Gastroesophageal sphincter (tissue), 3 donors: ENCODE results near the gene AKT3.

Source experiments
- EP300 ChIP-seq: sonication (generic); formaldehyde crosslinking; IDR thresholded peaks from one replicate; pipeline ENCODE4 v1.6.1; 2017; ENCODE audit warnings: antibody characterized with exemption, mild to moderate bottlenecking
- POLR2AphosphoS5 ChIP-seq: sonication (generic); formaldehyde crosslinking; IDR thresholded peaks from one replicate; pipeline ENCODE4 v1.6.1; 2017; ENCODE audit warnings: antibody characterized with exemption
- TF ChIP-seq, protein P1 (sequence below), 4 experiments: fragments of 200-600 bp in 2 of 4; fragments of 450-650 bp in 2 of 4; sonication (generic) in 1 of 4; IDR thresholded peaks; one replicate each; pipeline ENCODE4 v1.5.1; 2017 to 2019; ENCODE audit warnings: antibody characterized with exemption in 4 of 4, mild to moderate bottlenecking in 2 of 4, moderate library complexity in 2 of 4

- TF ChIP-seq, protein P1, sequence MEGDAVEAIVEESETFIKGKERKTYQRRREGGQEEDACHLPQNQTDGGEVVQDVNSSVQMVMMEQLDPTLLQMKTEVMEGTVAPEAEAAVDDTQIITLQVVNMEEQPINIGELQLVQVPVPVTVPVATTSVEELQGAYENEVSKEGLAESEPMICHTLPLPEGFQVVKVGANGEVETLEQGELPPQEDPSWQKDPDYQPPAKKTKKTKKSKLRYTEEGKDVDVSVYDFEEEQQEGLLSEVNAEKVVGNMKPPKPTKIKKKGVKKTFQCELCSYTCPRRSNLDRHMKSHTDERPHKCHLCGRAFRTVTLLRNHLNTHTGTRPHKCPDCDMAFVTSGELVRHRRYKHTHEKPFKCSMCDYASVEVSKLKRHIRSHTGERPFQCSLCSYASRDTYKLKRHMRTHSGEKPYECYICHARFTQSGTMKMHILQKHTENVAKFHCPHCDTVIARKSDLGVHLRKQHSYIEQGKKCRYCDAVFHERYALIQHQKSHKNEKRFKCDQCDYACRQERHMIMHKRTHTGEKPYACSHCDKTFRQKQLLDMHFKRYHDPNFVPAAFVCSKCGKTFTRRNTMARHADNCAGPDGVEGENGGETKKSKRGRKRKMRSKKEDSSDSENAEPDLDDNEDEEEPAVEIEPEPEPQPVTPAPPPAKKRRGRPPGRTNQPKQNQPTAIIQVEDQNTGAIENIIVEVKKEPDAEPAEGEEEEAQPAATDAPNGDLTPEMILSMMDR (IDR thresholded peaks at IDR 0.05) = no peak
- no peak for TF ChIP-seq POLR2AphosphoS5
- TF ChIP-seq EP300 = no peak
These were observed 148.2 kb downstream of the AKT3 start for GRCh38 chr1:243701872-243702271.
